Inflammatory macrophage (primary cell): ENCODE measurements around the gene PRPSAP1.
"Not testable (repeated sequence)": the region's sequence is repeated elsewhere in the genome, so short reads cannot be mapped to it uniquely, and the experiment has no call there.

Experiments
- DNase-seq, 2 donors: peaks; one replicate each; pipeline ENCODE4 v3.0.0-alpha.2; 2020 to 2022

PRPSAP1 gene

DNA sequence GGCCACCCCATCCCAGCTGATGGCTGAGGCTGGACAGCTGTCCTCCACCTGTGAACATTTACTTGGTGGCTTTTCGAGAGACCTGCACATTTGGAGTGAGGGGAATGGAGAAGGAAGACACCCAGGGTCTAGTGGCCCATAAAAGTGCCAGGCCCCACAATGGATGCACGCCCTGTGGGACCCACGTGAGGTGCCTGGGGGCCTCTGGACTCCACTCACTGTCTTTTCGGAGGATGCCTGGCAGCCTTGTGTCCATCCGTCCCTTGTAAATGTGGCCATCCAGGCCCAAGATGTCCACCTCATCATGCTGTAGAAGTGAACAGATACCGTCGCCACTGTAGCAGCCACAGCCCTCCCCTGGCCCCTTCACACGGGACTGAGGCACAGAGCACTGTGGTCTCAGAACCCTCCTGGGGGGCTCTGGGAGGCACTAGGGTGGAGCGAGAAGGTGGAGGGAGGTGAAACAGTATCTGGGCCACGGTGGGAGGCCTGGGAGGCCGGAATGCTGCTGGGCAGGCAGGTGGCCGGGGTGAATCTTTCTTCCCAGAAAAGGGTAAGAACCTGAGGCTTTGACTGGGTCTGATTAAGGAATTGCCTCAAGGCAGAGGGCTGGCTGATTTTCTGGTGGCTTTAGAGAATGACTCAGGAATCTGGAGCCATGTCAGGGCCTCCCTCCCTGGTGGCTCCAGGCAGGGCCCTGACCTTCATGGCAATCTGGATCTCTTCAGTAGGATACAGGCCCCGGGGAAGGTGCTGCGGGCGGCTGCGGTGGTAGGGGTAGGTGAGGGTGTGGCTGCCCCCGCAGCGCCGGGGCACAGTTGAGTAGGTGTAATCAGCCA is 77.0 kb downstream of the PRPSAP1 start:
- DNase-seq = no peak

DNA sequence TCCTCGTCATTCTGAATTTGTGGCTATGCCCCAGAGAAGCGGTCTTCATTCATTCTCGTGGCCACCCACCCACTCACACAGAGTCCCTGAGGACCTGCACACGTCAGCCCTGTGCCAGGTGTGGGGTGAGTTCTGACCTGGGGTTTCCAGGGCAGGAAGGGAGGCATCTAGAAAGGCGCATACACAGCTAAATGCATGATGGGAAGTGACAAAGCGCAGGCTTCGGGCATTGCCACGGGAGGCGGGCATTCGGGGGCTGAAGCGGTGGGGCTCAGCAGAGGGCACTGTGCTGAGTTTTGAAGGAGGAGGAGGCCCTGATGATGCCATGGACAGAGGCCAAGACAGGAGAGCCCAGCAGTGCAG is 77.7 kb downstream of the PRPSAP1 start:
- no peak for DNase-seq

DNA sequence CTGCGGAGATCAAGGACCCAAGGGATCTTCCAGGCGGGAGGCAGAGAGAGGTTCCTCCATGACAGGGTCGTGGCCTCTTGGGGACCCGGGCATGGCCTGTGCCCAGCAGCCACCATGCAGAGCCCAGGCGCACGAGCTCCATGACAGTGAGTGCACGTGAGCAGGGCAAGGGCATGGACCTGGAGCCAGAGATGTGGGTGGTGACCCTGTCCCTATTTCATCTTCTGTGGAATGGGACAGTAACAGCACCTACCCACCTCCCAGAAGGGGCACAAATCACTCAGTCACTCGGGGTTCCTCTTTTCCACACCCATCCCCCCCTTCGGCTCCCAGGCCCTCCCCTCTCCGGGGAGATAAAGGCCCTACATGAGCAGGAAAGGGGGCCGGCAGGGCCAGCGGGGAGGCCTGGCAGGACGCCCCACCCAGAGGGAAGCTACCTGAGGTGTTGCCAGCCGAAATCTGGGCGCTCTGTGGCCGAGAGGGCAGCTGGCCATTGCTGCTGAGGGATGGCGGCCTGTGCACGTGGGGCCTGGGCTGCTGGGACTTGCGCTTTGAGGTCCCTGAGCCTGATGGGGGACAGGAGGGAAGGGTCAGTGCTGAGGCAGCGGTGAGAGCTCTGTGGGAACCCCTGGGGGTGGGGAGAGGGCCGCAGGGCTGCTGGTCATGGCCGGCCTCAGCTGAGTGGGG is 78.2 kb downstream of the PRPSAP1 start:
- DNase-seq = no peak

DNA sequence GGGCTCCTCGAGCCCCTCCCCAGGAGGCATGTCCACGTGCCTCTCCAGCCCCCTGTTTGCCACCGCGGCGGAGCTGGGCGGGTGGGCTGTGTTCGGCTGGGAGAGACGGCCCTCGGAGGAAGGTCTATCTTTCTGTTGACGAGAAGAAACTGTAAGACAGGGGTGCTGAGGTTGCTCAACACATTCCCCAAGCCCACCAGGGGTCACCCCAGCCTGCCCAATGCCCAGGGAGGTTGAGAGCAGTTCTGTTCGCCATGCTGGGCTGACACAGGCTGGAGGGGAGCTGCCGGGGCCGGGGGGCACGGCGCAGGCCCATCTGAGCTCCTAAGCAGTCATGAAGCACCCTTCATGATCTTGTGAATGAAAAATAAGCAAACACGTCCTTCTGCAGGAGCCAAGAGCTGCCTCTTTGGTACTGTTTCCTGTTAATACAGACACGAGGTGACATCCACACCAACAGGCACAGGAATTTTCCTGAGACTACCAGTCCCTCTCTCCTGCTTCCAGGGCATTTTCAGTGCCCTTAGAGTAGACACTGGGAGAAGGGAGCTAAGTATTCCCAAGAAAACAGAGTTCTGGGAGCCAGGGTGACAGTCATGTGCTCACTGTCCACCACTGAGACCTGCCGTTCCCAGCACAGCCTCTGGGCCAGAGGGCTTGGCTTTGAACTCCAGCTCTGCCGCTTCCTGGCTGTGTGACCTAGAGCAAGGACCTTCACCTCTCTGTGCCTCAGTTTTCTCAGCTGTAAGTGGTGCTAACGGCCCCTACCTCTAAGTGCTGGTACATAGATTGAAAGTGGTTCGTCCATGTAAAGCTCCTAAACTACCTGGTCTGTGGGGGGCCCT is 79.4 kb downstream of the PRPSAP1 start:
- no peak for DNase-seq

DNA sequence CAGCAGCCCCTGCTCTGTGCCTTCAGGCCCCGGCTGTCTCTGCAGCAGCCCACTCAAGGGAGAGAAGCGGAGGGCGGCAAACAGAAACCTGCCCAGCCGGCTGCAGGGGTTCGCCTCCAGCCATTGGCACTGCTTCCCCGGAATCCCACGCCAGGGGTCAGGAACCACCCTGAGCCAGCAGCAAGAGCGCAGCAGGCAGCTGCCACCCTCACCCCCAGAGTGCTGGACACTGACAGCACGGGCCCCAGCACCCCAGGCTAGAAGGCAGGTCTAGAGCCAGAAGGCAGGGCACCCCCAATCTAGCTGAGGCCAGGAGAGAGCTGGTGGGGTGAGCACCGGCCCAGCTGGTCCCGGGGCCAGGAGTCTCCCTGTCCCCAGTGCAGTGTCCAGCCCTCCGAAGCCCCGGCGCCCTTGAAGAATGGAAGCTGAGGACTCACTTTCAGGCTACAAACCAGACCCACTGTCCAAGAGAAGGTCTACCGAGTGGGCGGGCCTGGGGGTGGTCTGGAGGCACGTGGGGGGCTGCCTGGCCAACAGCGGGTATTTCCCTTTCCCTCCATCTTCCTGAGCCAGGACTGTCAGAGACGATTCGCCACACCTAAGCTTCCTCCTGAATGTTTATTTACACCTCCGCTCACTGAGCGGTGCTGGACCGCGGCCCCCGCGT is 80.1 kb downstream of the PRPSAP1 start:
- no peak for DNase-seq

DNA sequence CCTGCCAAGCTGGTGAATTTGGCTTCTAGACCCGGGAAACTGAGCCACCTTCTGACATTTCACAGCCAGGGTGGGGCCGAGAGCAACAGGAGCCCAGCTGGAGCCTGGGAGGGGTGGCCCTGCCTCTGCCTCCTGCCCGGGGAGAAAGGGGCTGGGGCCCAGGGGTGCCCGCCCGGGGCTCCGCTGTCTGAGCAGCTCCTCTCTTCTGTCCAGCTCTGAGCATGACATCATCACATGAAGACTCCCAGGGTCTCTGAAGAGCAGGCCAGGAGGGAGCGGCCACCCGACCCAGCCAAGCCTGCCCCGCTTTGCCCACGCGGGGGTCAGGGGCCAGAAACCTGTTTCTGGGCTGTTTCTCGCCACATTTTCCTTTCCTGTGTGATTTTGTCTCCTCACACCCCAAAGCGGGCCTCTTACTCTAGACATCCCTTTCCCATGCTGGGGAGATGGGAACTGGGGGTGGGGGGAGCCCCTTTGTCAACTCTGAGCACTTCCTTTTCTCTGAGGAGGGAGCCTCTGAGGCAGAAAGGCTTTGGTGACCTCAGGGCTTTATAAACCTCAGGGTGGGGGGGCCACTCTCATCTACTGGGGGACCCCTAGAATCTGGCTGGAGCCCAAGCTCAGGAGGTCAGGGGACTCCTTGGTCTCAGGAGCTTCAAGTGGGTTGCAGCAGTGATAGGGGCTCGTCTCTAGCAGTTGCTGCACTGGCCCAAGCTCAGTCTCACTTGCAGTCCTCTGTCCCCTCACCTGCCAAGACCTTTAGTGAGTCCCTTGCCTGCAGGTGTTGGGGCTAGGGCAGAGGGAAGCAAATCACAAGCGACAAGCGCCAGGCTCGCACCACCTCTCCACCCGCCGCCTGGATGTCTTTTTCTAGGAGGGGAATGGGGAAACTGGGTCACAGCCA is 80.9 kb downstream of the PRPSAP1 start:
- DNase-seq = peak; percentile 59 to 76

DNA sequence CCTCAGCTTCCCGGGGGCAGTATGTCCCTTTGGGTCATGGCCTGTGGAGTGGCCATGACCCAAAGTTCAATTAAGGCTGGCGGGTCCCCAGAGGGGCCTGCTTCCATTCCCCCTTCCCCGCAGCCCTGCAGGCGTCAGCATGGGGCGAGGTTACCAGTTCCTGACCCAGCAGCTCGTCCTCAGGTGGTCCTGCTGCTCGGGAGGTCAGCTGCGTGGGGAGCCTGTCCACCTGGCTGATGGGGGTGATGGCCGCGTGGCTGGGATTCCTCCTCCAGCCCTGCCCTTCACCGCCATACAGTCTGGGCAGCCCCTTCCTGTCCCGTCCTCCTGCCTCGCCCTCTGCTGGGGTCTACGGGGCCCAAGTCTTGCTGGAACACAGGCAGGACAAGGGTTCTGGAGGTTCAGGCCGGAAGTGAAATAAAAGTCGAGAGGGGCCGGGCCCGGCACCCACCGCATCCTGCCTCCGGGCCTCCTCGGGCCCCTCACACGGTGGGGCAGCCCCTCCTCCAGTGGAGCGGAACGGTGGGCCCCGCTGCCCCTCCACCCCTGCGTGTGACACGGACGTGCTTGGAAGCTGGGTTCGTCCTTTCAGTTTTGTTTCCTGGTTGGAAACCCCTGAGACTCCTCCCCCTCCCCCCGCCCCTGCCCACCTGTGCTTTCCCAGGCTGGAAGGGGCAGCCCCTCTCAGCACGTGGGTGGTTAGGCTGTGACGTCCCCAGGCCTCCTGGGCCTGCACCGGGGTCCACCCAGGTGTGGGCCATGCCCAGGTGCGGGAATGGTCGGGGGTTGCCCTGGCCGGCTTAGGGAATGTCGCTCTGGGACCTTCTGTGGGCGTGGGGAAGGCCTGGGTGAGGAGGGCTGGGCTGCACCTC is 81.8 kb downstream of the PRPSAP1 start:
- DNase-seq = no peak

DNA sequence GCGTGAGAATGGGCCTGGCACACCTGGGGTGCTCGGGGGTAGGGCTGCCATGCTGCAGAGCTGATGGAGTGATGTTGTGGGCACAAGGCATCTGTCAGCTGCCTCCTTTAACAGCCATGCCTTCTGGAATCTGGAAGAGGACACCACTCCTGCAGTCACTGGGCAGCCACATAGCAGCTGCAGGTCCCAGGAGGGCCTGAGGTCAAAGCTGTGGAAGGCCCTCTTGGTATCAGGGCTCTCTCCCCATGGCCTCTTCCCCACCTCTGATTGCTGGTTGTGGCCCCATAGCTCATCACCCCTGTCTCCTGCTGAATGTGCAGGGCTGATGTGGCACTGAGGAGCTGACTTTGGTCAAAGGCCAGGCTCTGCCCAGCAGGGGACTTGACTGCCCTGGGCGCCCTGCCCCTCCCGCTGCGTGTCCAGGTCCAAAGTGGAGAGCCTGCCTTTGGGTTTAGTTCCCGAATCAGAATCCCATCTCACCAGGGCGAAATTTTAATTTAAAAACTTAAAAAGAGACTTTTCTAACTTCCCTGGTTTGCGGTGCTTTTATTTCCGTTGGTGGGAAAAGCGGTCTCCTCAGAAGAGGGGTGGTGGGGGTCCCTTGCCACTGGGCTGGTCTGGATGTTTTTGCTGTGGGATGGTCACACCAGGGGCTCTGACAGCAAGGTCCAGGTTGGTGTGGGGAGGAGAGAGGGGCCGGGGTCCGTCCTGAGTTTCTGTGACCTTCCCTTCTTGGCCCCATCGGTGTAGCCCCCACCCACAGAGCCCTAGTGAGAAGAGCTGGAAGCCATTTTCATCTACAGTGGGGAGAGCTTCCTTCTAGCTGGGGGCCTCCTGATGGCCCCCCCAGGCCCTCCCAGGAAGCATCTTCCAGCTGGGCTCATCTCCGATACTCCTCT is 82.7 kb downstream of the PRPSAP1 start:
- DNase-seq = no peak

DNA sequence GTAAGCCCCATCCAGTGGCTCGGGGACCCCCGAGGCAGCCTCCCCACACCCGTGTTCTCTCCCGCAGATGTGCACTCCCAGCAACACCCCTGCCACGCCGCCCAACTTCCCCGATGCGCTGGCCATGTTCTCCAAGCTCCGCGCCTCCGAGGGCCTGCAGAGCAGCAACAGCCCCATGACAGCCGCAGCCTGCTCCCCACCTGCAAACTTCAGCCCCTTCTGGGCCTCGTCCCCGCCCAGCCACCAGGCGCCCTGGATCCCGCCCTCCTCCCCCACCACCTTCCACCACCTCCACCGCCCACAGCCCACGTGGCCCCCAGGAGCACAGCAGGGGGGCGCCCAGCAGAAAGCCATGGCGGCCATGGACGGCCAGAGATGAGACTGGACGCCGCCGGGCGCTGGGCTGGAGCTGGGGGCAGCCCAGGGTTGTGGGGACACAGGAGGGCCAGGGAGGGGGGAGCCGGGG is 83.6 kb downstream of the PRPSAP1 start:
- DNase-seq = no peak

DNA sequence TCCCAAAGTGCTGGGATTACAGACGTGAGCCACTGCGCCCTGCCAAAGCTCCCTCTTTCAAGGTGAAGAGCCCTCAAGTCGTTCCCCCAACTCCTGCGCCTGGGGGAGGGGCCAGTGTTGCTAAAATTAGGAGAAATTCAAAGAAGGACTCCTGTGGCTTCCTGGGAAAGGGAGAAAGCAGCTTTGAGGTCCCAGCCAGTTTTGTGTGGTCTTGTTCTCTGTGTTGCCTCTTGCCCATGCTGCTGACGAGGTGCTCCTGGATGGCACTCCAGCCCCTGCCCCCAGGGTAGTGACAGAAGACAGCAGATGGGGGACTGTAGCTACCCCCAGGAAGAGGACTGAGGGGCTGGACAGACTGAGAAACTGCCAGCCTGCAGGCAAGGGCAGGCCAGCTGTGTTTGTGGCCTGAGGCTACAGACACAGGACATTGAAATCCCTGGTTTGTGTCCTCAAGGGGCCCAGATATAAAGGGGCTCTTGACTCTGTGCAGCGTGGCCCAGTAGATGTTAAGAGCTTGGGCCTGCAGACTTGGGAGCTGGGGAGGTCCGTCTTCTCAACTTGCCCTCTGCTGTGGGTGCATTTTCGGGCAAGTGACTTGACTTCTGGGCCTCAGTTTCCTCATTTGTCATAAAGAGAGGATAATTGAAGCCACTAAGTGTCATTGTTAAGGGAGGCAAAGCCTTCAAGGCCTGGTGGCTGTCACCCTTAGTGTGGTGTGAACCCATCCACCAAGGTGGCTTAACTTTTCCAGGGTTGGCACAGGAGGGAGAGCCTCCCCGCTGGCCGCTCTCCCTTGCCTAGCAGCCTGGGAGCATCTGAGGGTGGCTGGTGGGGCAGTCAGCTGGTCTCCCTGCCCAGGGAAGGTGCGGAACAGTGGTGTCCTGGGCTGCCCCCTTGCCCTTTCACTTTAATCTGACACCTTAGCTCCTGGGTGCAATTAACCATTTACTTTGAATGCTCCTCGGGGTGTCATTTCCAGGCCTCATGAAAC is 84.4 kb downstream of the PRPSAP1 start:
- no peak for DNase-seq

DNA sequence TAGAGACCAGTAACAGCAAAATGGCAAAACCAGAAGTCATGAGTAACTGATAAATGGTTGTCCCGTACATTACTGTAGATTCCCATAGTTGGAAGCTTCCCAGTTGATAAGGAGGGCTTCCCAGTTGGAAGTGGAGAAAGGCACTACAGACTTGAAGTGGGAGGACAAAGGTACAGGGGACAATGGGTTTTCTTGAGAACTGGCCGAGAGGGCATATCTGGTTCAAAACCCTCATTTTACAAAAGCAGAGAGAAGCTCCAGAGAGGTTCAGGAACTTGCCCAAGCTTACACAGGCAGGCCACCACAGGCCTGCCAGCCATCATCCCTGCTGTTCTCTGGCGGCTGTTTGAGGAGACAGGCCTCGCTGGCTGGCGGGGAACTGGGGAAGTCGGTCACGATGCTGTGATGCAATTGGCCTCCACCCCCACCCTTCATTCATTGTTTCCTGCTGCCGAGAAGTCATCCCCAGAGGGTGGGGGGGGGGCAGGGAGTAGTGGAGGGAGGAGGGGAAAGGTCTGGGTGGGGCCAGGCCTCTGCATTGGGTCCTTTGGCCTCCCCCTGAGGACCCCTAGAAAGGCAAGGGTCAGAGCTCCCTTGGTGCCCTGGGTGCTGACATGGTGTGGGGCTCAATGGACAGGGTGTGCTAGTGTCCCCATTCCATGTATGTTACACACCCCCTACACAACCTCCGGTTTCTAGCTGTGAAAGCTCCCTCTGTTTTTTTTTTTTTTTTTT is 85.5 kb downstream of the PRPSAP1 start:
- DNase-seq = peak; percentile 94 to 96

DNA sequence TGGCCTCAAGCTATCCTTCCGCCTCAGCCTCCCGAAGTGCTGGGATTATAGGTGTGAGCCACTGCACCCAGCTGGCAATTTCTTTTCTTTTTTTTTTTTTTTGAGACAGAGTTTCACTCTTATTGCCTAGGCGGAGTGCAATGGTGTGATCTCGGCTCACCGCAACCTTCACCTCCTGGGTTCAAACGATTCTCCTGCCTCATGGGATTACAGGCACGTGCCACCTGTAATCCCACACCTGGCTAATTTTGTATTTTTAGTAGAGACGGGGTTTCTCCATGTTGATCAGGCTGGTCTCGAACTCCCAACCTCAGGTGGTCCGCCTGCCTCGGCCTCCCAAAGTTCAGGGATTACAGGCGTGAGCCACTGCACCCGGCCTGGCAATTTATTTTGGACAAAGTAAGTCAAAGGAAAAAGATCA is 86.1 kb downstream of the PRPSAP1 start:
- not testable (repeated sequence) for DNase-seq

DNA sequence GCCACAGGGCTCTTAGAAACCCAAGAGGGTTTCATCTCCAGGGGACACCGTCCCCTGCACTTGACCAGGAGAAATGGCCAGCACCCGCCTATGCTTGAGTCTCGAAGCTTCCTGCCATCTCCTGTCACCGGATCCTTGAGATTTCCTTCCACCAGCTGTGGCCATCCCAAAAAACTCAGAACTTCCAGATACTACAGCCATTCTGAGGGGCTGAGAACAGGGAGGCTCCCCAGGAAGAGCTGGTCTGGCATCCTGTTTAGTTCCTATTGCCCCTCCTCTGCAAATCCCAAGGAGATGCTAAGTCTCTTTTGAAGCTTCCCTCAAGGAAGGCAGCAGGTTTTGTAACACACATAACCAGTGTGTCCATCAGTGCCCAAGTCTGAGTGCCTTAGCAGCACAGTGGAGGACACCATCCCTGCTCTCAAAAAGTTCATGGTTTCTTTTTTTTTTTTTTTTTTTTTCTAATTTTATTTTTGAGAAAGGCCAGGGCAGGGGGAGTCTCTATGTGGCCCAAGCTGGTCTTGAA is 86.6 kb downstream of the PRPSAP1 start:
- DNase-seq = no peak

DNA sequence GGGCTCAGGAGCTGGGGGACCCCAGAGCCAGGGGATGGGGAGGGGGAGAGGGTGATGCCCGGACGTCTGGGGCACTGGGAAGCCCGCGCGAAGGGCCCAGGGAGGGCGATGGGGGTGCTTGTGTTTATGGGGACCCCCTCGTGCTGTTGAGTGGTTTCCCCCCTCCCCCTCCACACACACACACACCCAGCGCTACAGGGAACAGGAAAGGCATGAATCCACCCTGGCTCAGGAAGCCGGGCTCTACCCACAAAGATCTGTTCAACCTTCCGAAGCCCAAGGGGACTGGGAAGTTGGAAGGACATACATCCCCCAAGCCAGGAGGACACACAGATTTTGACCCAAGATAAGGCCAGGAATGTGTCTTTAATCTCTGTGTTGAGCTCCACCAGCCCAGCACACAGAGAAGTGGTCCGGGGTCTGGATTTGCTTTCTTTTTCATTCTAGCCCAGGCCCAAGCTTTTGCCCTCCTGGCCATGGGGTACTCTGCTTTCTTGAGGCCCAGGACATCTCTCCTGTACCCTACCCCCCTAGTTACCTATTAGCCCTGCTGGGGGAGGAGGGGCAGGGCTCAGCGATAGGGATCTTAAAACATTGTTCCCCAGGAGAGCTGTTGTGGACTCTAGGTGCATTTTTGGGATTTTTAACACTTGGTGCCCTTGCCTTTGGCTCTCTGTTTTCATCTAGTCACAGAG is 87.3 kb downstream of the PRPSAP1 start:
- DNase-seq = peak; percentile 23 to 49

DNA sequence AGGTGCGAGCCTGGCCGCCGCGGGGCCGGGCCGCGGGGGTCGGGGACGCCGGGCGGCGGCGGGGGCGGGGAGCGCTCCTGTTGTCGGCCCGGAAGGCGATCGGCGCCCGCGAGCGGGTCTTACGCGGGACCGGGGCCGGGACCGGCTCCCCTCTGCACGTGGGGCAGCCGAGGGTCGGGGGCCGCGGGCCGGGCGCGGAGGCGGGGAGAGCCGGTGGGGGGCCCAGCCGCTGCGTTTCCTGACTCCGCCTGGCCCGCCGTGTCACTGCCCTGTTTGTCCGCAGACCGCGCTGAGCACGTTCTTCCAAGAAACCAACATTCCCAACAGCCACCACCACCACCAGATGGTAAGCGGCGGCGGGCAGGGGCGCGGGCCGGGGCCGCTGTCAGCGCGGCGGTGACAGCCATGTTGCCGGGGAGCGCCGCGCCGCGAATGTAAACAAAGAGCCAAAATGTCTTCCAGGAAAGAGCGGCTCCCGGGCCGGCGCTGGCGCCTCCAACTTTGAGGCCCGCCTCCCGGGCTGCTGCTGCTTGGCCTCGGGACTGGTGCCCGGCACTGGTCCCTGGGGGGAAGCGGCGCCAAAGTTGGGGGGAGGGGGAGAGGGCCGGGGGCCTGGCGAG is 88.0 kb downstream of the PRPSAP1 start:
- DNase-seq = peak in 1 of 2 donors; percentile 52
